Adrenal gland (tissue), 5 donors: Measurements from ENCODE around the gene APOL6.

Experiments used
- CTCF ChIP-seq, 6 experiments: fragments of 450-650 bp in 4 of 6; fragments of 200-600 bp in 2 of 6; sonication (generic) in 1 of 6; IDR thresholded peaks; 1 replicate in 5 of 6; 2 replicates in 1 of 6; pipeline versions ENCODE4 v1.5.1 to v1.8.0; 2016 to 2021; ENCODE audit warnings: antibody characterized with exemption in 6 of 6, mild to moderate bottlenecking in 2 of 6, moderate library complexity in 1 of 6
- POLR2A ChIP-seq, 2 donors: fragments of 450-650 bp; IDR thresholded peaks; one replicate each; pipeline ENCODE4 v1.6.1; 2017; ENCODE audit warnings: antibody characterized with exemption in 2 of 2, mild to moderate bottlenecking in 2 of 2, moderate library complexity in 1 of 2
- donor health status: DM: no; HTN: no; CAD: no.

DNA sequence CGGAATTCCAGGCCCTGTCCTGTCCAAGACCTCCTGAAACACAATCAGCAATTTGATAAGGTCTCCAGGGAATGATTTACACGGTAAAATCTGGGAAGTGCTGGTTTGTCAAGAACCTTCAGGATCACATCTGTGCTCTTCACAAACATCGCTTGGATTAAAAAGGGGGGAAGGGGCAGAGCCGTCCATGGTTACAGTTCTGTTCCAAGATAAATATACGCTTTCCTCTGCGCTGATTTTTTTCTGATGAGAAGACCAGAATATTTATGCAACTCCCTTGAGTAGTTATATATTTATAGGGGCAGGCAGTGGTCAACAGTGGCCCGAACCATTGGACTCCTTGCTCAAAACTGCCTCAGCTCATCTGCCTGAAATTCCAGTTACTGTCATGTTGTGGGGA, 60.2 kb downstream of the APOL6 start:
- no peak for TF ChIP-seq CTCF (IDR thresholded peaks at IDR 0.05)
- TF ChIP-seq POLR2A (IDR thresholded peaks at IDR 0.05) = no peak
